HEK293 (cell line): ENCODE measurements around the gene ANO1.

Experiments used
- CTCF ChIP-seq: fragments of 450-650 bp; formaldehyde crosslinking; IDR thresholded peaks from 2 replicates; pipeline ENCODE4 v1.5.1; 2016; ENCODE audit warnings: missing biosample characterization, missing genetic modification characterization
- ZNF132 ChIP-seq: fragments of 450-650 bp; formaldehyde crosslinking; IDR thresholded peaks from 2 replicates; pipeline ENCODE4 v1.5.1; 2017; ENCODE audit warnings: missing biosample characterization, missing genetic modification characterization, borderline replicate concordance
- ZNF292 ChIP-seq: fragments of 450-650 bp; formaldehyde crosslinking; IDR thresholded peaks from 2 replicates; pipeline ENCODE4 v1.5.1; 2016; ENCODE audit warnings: low read depth, missing biosample characterization, missing genetic modification characterization, borderline replicate concordance
- ZNF37A ChIP-seq: fragments of 450-650 bp; IDR thresholded peaks from 2 replicates; pipeline ENCODE4 v1.5.1; 2018; ENCODE audit warnings: missing biosample characterization, missing genetic modification characterization
- ZNF558 ChIP-seq: fragments of 450-650 bp; formaldehyde crosslinking; IDR thresholded peaks from 2 replicates; pipeline ENCODE4 v1.5.1; 2016; ENCODE audit warnings: missing biosample characterization, missing genetic modification characterization
- TF ChIP-seq, protein P1 (sequence below): fragments of 450-650 bp; formaldehyde crosslinking; IDR thresholded peaks from 2 replicates; pipeline ENCODE4 v1.5.1; 2016; ENCODE audit warnings: missing biosample characterization, missing genetic modification characterization
- TF ChIP-seq, protein P2 (sequence below): fragments of 450-650 bp; formaldehyde crosslinking; IDR thresholded peaks from 2 replicates; pipeline ENCODE4 v1.5.1; 2016; ENCODE audit warnings: missing biosample characterization, missing genetic modification characterization
- TF ChIP-seq, protein P3 (sequence below): fragments of 450-650 bp; formaldehyde crosslinking; IDR thresholded peaks from 2 replicates; pipeline ENCODE4 v1.5.1; 2016; ENCODE audit warnings: missing biosample characterization, missing genetic modification characterization

DNA sequence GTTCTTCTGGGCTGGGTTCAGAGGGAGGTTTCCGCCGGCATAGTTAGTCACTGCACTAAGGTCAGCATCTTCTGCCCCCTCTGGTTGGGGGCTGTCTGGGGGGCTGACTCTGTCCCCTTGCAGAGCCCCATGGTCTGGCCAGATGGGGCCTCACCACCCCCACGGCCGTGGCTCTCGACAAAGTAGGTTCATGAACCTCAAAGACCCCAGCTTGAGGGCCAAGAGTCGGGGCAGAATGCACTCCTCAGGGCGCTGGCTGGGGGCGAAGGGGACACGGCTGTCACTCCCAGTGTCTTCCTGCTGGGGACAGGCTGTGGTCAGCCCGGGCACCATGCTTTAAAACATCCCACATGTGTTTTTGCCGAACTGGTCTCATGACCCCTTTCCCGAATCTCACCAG is 20.8 kb downstream of the ANO1 start:
- TF ChIP-seq ZNF558 (tag by site-specific recombination) (no peak), CTCF (tag by site-specific recombination) (no peak), ZNF132 (tag by site-specific recombination) (no peak), ZNF37A (no peak), ZNF292 (tag by site-specific recombination) (no peak)
- TF ChIP-seq, protein P1, sequence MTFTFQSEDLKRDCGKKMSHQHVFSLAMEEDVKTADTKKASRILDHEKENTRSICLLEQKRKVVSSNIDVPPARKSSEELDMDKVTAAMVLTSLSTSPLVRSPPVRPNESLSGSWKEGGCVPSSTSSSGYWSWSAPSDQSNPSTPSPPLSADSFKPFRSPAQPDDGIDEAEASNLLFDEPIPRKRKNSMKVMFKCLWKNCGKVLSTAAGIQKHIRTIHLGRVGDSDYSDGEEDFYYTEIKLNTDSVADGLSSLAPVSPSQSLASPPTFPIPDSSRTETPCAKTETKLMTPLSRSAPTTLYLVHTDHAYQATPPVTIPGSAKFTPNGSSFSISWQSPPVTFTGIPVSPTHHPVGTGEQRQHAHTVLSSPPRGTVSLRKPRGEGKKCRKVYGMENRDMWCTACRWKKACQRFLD: no peak
- TF ChIP-seq, protein P2, sequence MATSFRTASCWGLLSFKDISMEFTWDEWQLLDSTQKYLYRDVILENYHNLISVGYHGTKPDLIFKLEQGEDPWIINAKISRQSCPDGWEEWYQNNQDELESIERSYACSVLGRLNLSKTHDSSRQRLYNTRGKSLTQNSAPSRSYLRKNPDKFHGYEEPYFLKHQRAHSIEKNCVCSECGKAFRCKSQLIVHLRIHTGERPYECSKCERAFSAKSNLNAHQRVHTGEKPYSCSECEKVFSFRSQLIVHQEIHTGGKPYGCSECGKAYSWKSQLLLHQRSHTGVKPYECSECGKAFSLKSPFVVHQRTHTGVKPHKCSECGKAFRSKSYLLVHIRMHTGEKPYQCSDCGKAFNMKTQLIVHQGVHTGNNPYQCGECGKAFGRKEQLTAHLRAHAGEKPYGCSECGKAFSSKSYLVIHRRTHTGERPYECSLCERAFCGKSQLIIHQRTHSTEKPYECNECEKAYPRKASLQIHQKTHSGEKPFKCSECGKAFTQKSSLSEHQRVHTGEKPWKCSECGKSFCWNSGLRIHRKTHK (tag by site-specific recombination): no peak
- TF ChIP-seq, protein P3, sequence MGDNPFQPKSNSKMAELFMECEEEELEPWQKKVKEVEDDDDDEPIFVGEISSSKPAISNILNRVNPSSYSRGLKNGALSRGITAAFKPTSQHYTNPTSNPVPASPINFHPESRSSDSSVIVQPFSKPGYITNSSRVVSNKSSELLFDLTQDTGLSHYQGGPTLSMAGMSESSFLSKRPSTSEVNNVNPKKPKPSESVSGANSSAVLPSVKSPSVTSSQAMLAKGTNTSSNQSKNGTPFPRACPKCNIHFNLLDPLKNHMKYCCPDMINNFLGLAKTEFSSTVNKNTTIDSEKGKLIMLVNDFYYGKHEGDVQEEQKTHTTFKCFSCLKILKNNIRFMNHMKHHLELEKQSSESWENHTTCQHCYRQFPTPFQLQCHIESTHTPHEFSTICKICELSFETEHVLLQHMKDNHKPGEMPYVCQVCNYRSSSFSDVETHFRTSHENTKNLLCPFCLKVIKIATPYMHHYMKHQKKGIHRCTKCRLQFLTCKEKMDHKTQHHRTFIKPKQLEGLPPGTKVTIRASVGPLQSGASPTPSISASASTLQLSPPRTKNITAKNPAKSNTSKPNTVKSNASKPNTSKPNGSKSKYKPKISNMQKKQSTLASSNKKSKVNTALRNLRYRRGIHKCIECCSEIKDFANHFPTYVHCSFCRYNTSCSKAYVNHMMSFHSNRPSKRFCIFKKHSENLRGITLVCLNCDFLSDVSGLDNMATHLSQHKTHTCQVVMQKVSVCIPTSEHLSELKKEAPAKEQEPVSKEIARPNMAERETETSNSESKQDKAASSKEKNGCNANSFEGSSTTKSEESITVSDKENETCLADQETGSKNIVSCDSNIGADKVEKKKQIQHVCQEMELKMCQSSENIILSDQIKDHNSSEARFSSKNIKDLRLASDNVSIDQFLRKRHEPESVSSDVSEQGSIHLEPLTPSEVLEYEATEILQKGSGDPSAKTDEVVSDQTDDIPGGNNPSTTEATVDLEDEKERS (tag by site-specific recombination): no peak
